ENCODE results near the gene OR2S2.

GRCh38 chr9:35908504-35909125, 49.3 kb downstream of the OR2S2 start:
- no peak for TF ChIP-seq CTCF (IDR thresholded peaks at IDR 0.05)
- no peak for TF ChIP-seq TCF7L2 (IDR thresholded peaks at IDR 0.05; ENCODE audit: low read depth, low read length)
- TF ChIP-seq REST (IDR thresholded peaks at IDR 0.05; ENCODE audit: insufficient read depth in 1 of 2, low read depth in 2 of 2, low read length in 1 of 2) = no peak
- no peak for TF ChIP-seq SIN3A (IDR thresholded peaks at IDR 0.05; ENCODE audit: borderline replicate concordance, insufficient read depth, low read depth, low read length)
- no peak for TF ChIP-seq POLR2AphosphoS5 (IDR thresholded peaks at IDR 0.05; ENCODE audit: low read depth, low read length)
